ENCODE measurements around the gene FOSL2. TPM values are rescaled to one million over a fixed set of nuclear protein-coding genes. Genes with fewer than 3 reads are reported as not detected.

The FOSL2 gene
- total and polyA plus RNA-seq, 2 experiments from 2014 or later, result 0.60 to 4.3 TPM

GRCh38 chr2:28401948-28402550, 9.4 kb downstream of the FOSL2 start:
- H2AFZ ChIP-seq, result no peak overlapping the region
- no peaks in the 10 kb centered on the region for H3K4me1 ChIP-seq (ENCODE audit: insufficient read depth)
- H3K79me2 ChIP-seq (replicated peaks; ENCODE audit: insufficient read depth), result no peaks in the 10 kb centered on the region
- Mint-ChIP-seq H3K9me3 (no peaks in the 10 kb centered on the region), H3K4me3 (no peak overlapping the region), H3K4me1 (no peaks in the 10 kb centered on the region; the same call in 2 of the 3 replicates), H3K27ac (no peak overlapping the region), H3K27me3 (ENCODE audit: insufficient read depth, low read depth, poor library complexity) (no peaks in the 10 kb centered on the region), H3K36me3 (ENCODE audit: low read depth) (no peaks in the 10 kb centered on the region)
- no peak for ATAC-seq
- 0 out of 2 replicates have a peak, but pooled peaks cover 4% of the 10 kb centered on the region for H4K20me1 ChIP-seq (replicated peaks; ENCODE audit: insufficient read depth)
- no peaks in the 10 kb centered on the region for H3K9me2 ChIP-seq (ENCODE audit: insufficient read depth)
- no peak overlapping the region for H3K4me2 ChIP-seq
- H3K27ac ChIP-seq (ENCODE audit: low read depth), result no peak overlapping the region
- TF ChIP-seq STAT1 (IDR thresholded peaks at IDR 0.05; ENCODE audit: unreplicated experiment), result no peak
- TF ChIP-seq, protein P1, sequence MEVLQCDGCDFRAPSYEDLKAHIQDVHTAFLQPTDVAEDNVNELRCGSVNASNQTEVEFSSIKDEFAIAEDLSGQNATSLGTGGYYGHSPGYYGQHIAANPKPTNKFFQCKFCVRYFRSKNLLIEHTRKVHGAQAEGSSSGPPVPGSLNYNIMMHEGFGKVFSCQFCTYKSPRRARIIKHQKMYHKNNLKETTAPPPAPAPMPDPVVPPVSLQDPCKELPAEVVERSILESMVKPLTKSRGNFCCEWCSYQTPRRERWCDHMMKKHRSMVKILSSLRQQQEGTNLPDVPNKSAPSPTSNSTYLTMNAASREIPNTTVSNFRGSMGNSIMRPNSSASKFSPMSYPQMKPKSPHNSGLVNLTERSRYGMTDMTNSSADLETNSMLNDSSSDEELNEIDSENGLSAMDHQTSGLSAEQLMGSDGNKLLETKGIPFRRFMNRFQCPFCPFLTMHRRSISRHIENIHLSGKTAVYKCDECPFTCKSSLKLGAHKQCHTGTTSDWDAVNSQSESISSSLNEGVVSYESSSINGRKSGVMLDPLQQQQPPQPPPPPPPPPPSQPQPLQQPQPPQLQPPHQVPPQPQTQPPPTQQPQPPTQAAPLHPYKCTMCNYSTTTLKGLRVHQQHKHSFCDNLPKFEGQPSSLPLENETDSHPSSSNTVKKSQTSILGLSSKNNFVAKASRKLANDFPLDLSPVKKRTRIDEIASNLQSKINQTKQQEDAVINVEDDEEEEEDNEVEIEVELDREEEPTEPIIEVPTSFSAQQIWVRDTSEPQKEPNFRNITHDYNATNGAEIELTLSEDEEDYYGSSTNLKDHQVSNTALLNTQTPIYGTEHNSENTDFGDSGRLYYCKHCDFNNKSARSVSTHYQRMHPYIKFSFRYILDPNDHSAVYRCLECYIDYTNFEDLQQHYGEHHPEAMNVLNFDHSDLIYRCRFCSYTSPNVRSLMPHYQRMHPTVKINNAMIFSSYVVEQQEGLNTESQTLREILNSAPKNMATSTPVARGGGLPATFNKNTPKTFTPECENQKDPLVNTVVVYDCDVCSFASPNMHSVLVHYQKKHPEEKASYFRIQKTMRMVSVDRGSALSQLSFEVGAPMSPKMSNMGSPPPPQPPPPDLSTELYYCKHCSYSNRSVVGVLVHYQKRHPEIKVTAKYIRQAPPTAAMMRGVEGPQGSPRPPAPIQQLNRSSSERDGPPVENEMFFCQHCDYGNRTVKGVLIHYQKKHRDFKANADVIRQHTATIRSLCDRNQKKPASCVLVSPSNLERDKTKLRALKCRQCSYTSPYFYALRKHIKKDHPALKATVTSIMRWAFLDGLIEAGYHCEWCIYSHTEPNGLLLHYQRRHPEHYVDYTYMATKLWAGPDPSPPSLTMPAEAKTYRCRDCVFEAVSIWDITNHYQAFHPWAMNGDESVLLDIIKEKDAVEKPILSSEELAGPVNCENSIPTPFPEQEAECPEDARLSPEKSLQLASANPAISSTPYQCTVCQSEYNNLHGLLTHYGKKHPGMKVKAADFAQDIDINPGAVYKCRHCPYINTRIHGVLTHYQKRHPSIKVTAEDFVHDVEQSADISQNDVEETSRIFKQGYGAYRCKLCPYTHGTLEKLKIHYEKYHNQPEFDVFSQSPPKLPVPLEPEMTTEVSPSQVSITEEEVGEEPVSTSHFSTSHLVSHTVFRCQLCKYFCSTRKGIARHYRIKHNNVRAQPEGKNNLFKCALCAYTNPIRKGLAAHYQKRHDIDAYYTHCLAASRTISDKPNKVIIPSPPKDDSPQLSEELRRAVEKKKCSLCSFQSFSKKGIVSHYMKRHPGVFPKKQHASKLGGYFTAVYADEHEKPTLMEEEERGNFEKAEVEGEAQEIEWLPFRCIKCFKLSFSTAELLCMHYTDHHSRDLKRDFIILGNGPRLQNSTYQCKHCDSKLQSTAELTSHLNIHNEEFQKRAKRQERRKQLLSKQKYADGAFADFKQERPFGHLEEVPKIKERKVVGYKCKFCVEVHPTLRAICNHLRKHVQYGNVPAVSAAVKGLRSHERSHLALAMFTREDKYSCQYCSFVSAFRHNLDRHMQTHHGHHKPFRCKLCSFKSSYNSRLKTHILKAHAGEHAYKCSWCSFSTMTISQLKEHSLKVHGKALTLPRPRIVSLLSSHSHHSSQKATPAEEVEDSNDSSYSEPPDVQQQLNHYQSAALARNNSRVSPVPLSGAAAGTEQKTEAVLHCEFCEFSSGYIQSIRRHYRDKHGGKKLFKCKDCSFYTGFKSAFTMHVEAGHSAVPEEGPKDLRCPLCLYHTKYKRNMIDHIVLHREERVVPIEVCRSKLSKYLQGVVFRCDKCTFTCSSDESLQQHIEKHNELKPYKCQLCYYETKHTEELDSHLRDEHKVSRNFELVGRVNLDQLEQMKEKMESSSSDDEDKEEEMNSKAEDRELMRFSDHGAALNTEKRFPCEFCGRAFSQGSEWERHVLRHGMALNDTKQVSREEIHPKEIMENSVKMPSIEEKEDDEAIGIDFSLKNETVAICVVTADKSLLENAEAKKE (CRISPR knock-in tag; IDR thresholded peaks at IDR 0.05), result no peak
- no peak for TF ChIP-seq ETS1 (IDR thresholded peaks at IDR 0.05)
- no peak for TF ChIP-seq NANOG (IDR thresholded peaks at IDR 0.05; ENCODE audit: borderline replicate concordance)
- TF ChIP-seq EZH2phosphoT487 (IDR thresholded peaks at IDR 0.05; ENCODE audit: unreplicated experiment), result no peak
- TF ChIP-seq ZNF331 (CRISPR knock-in tag; IDR thresholded peaks at IDR 0.05; ENCODE audit: low read depth), result no peak
- no peak for TF ChIP-seq POLR2AphosphoS5 (IDR thresholded peaks at IDR 0.05; ENCODE audit: low read depth)
- no peak for TF ChIP-seq ZNF114 (CRISPR knock-in tag; IDR thresholded peaks at IDR 0.05)
- TF ChIP-seq CREB1 (CRISPR knock-in tag; IDR thresholded peaks at IDR 0.05; ENCODE audit: low read depth), result no peak
- no peak for TF ChIP-seq REST (IDR thresholded peaks at IDR 0.05; ENCODE audit: unreplicated experiment)
- TF ChIP-seq EZH2 (IDR thresholded peaks at IDR 0.05; ENCODE audit: low read depth, unreplicated experiment), result no peak
- TF ChIP-seq CTCF (conservative IDR thresholded peaks at IDR 0.05; ENCODE audit: low read depth in 2 of 2), result no peak
- TF ChIP-seq JUNB (IDR thresholded peaks at IDR 0.05; ENCODE audit: unreplicated experiment), result no peak
- no peaks in the 10 kb centered on the region for H3K27me3 ChIP-seq (ENCODE audit: insufficient read depth)
- H3K4me3 ChIP-seq, result no peak overlapping the region
- DNase-seq (ENCODE audit: low spot score), result no peak
- no peaks in the 10 kb centered on the region for H3F3A ChIP-seq (replicated peaks; ENCODE audit: low read depth)
- no peaks in the 10 kb centered on the region for H3K36me3 ChIP-seq (ENCODE audit: insufficient read depth)
